Endothelial cell of umbilical vein (primary cell): ENCODE measurements around the gene SPPL3. TPM values are rescaled to one million over a fixed set of nuclear protein-coding genes. Genes with fewer than 3 reads are reported as not detected.

Source experiments
- BruUV-seq: library from RNA; stranded (reverse); fragments of 400-500 nt; replicated peaks from 2 replicates; lab custom pipeline; 2021; lab: Mats Ljungman, UMichigan
- CTCF ChIA-PET: fragments of 300-600, 350-600 bp; sonication (Branson Sonifier 250); formaldehyde crosslinking; loops from one replicate; lab custom pipeline; 2021; ENCODE audit warnings: antibody characterized with exemption, inconsistent platforms; lab: Charles Lee
- POLR2A ChIA-PET: fragments of 300-600, 350-600 bp; sonication (Branson Sonifier 250); formaldehyde crosslinking; loops from one replicate; lab custom pipeline; 2021; ENCODE audit warnings: antibody characterized with exemption, inconsistent platforms; lab: Charles Lee
- DNase-seq: peaks from one replicate; pipeline ENCODE4 v3.0.0-alpha.2; 2011; ENCODE audit warnings: low read depth, low spot score
- FAIRE-seq: peaks from 2 replicates; lab custom pipeline; 2011; peaks lifted over from hg19 to GRCh38; lab: Jason Lieb, UNC
- H2AFZ ChIP-seq: 2 replicates; pipeline ENCODE4 v1.6.0; 2012; ENCODE audit warnings: low read depth, low read length, control low read depth, inconsistent platforms
- H3K27ac ChIP-seq: 2 replicates; pipeline ENCODE4 v1.5.1; 2011; ENCODE audit warnings: low read depth, mild to moderate bottlenecking, control low read depth, low read length, moderate library complexity; ENCODE audit not compliant: insufficient read depth
- H3K27me3 ChIP-seq, 2 experiments: 2 replicates each; pipeline versions ENCODE4 v1.6.0 to v1.6.1; 2011; ENCODE audit warnings: low read length in 2 of 2, mixed read lengths in 1 of 2; ENCODE audit not compliant: control insufficient read depth in 2 of 2, insufficient read depth in 2 of 2
- H3K36me3 ChIP-seq, 2 experiments: 2 replicates in 1 of 2; 3 replicates in 1 of 2; pipeline ENCODE4 v1.5.1; 2011; ENCODE audit warnings: low read length in 2 of 2, mild to moderate bottlenecking in 1 of 2, moderate library complexity in 1 of 2; ENCODE audit not compliant: control insufficient read depth in 2 of 2, insufficient read depth in 2 of 2; ENCODE audit errors: extremely low read depth in 1 of 2
- H3K4me1 ChIP-seq: 3 replicates; pipeline ENCODE4 v1.5.1; 2011; ENCODE audit warnings: mild to moderate bottlenecking, low read length; ENCODE audit not compliant: control insufficient read depth, insufficient read depth; ENCODE audit errors: extremely low read depth
- H3K4me2 ChIP-seq: 2 replicates; pipeline ENCODE4 v1.6.1; 2011; ENCODE audit warnings: low read length, control low read depth, mixed read lengths; ENCODE audit not compliant: insufficient read depth
- H3K4me3 ChIP-seq, 3 experiments: fragments of 200-600 bp in 1 of 3; sonication (generic), shearing (Covaris generic) in 1 of 3; replicated peaks in 1 of 3; 2 replicates each; pipeline ENCODE4 v1.5.1; 2011 to 2016; ENCODE audit warnings: control low read depth in 3 of 3, low read length in 3 of 3, mild to moderate bottlenecking in 2 of 3, inconsistent platforms in 1 of 3, low read depth in 1 of 3, moderate library complexity in 1 of 3; ENCODE audit not compliant: insufficient read depth in 1 of 3
- H3K79me2 ChIP-seq: 2 replicates; pipeline ENCODE4 v1.6.0; 2012; ENCODE audit warnings: low read length, inconsistent platforms; ENCODE audit not compliant: control insufficient read depth, insufficient read depth
- H3K9ac ChIP-seq: replicated peaks from 2 replicates; pipeline ENCODE3; 2011; ENCODE audit warnings: low read length, control low read depth; ENCODE audit not compliant: insufficient read depth; ENCODE audit errors: extremely low read depth
- H3K9me1 ChIP-seq: replicated peaks from 3 replicates; pipeline ENCODE4 v1.6.0; 2011; ENCODE audit warnings: mild to moderate bottlenecking, low read length; ENCODE audit not compliant: control insufficient read depth, insufficient read depth; ENCODE audit errors: extremely low read depth
- H3K9me3 ChIP-seq: replicated peaks from 2 replicates; pipeline ENCODE4 v1.5.1; 2012; ENCODE audit warnings: low read length, inconsistent platforms; ENCODE audit not compliant: control insufficient read depth, insufficient read depth
- H4K20me1 ChIP-seq: replicated peaks from 2 replicates; pipeline ENCODE3; 2011; ENCODE audit warnings: mild to moderate bottlenecking, low read length; ENCODE audit not compliant: control insufficient read depth, insufficient read depth; ENCODE audit errors: extremely low read depth
- CTCF ChIP-seq, 2 donors: IDR thresholded peaks; 1 replicate in 1 of 2; 2 replicates in 1 of 2; pipeline ENCODE4 v1.5.1; 2011; ENCODE audit warnings: low read length in 2 of 2, mild to moderate bottlenecking in 2 of 2, moderate library complexity in 2 of 2, control low read depth in 1 of 2, inconsistent platforms in 1 of 2, low read depth in 1 of 2; ENCODE audit not compliant: insufficient read depth in 1 of 2; ENCODE audit errors: extremely low read depth in 1 of 2
- EZH2 ChIP-seq: IDR thresholded peaks from 2 replicates; pipeline ENCODE4 v1.6.1; 2012; ENCODE audit warnings: borderline replicate concordance, low read depth, mild to moderate bottlenecking, moderate library complexity, low read length, inconsistent platforms; ENCODE audit not compliant: severe bottlenecking
- FOS ChIP-seq: IDR thresholded peaks from 2 replicates; pipeline ENCODE4 v1.6.1; 2011; ENCODE audit warnings: mild to moderate bottlenecking, low read length, moderate library complexity, borderline replicate concordance; ENCODE audit not compliant: insufficient read depth
- GATA2 ChIP-seq: IDR thresholded peaks from 2 replicates; pipeline ENCODE4 v1.7.0; 2011; ENCODE audit warnings: low read depth, mild to moderate bottlenecking, moderate library complexity, mixed read lengths, low read length; ENCODE audit not compliant: insufficient read length, insufficient read depth
- JUN ChIP-seq: IDR thresholded peaks from 2 replicates; pipeline ENCODE4 v1.6.1; 2011; ENCODE audit warnings: borderline replicate concordance, low read depth; ENCODE audit not compliant: insufficient read length, insufficient read depth
- MYC ChIP-seq: IDR thresholded peaks from one replicate; pipeline ENCODE4 v1.6.1; 2011; ENCODE audit warnings: mild to moderate bottlenecking, low read depth, low read length
- POLR2A ChIP-seq: IDR thresholded peaks from 2 replicates; pipeline ENCODE4 v1.6.1; 2012; ENCODE audit warnings: low read depth, mild to moderate bottlenecking, control low read depth, low read length
- POLR2AphosphoS5 ChIP-seq: IDR thresholded peaks from 2 replicates; pipeline ENCODE4 v1.6.1; 2012; ENCODE audit warnings: low read depth, mild to moderate bottlenecking, control low read depth, low read length, moderate library complexity; ENCODE audit not compliant: insufficient read depth
- dilution Hi-C: fragments of 300-500 bp; cut with MboI; formaldehyde crosslinking; loops from one replicate; pipeline ENCODE4 v1.15.0; 2019; ENCODE audit warnings: low sequenced_read_pairs; ENCODE audit not compliant: extremely low pct_ligation_motif_present
- intact Hi-C: fragments of 100-400 bp; cut with micrococcal nuclease; formaldehyde crosslinking; loops from one replicate; pipeline ENCODE4 v1.10.0; 2022
- polyA plus RNA-seq, 4 experiments: library from polyadenylated mRNA; depleted of rRNA in 3 of 4; stranded (reverse) in 3 of 4; unstranded in 1 of 4; fragments of >200 nt; gene quantifications; 2 replicates each; pipeline versions ENCODE4 v1.2.1 to v1.2.3, GENCODE V29; 2011 to 2012; ENCODE audit warnings: missing spikeins in 1 of 4
- total RNA-seq: library from RNA; stranded (reverse); gene quantifications from 2 replicates; pipeline ENCODE4 v1.2.3, GENCODE V29; 2021

SPPL3 gene
- total and polyA plus RNA-seq, 2 donors (not counting 3 experiments of a cell fraction or from before 2014, with no cell fraction given) = 30.6 to 53.0 TPM

DNA sequence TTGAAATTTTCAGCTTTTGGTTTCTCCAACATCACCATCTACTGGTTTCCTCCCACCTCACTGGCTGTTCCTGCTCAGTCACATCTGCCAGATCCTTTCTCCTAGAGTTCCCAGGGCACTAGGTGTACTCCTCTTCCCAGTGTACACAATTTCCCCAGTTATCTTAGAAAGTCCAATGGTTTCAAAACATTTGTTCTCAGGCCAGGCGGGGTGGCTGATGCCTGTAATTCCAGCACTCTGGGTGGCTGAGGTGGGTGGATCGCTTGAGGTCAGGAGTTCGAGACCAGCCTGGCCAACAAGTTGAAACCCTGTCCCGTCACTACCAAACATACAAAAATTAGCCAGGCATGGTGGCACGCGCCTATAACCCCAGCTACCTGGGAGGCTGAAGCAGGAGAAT is 60.7 kb downstream of the SPPL3 start:
- TF ChIP-seq GATA2 (no peak), MYC (no peak), JUN (no peak), POLR2AphosphoS5 (no peak), EZH2 (no peak), CTCF (IDR thresholded peaks at IDR 0.05; ENCODE audit: extremely low read depth in 1 of 2, insufficient read depth in 1 of 2, low read depth in 1 of 2, low read length in 2 of 2) (no peak), FOS (no peak), POLR2A (no peak)
- BruUV-seq = no TSS peak
- Histone ChIP-seq H3K9me1 (no peaks in the 10 kb centered on the region), H3K79me2 (no peaks in the 10 kb centered on the region), H4K20me1 (peaks cover 5% of the 10 kb centered on the region), H3K36me3 (no peaks in the 10 kb centered on the region), H2AFZ (no peak overlapping the region), H3K4me3 (no peak overlapping the region), H3K4me1 (no peaks in the 10 kb centered on the region), H3K4me2 (no peak overlapping the region), H3K27ac (no peak overlapping the region), H3K9ac (no peak overlapping the region), H3K9me3 (no peaks in the 10 kb centered on the region), H3K27me3 (no peaks in the 10 kb centered on the region)
- DNase-seq (no peak), FAIRE-seq (no peak)
- intact Hi-C loops = no loop called here
- dilution Hi-C loops = no loop called here
- CTCF ChIA-PET = no interaction called here
- POLR2A ChIA-PET = no interaction called here
